ENCODE measurements around the gene CYB5D1.

Gene CYB5D1

DNA sequence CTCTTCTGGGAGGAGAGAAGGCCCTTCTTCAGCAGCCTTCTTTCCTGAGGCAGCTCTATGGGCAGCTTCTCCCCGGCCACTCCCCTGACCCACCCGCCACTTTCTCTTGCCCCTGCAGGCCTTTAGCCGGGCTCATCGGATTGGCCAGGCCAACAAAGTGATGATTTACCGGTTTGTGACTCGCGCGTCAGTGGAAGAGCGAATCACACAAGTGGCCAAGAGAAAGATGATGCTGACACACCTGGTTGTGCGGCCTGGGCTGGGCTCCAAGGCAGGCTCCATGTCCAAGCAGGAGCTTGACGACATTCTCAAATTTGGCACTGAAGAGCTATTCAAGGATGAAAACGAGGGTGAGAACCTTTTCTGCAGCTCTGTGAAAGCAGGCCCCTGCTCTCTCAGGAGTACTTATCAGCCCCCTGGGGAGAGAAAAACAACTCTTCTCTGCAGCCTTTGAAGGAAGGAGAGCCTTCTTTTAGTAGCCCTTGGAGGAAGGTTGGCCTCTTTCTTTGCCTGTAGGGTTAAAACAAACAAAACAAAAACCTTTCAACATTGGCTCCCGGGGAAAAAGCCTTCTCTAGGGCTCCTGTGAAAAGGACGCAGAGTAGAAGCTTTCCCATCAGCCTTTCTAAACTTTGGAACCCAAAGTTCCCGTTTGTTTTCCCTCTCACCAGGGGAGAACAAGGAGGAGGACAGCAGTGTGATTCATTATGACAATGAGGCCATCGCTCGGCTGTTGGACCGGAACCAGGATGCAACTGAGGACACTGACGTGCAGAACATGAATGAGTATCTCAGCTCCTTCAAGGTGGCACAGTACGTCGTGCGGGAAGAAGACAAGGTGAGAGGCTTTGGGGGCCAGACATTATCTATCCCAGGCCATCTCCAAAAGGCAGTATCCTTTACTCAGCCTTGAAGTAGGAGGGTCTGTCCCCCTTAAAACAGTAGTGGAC, 45.6 kb downstream of the CYB5D1 start:
- POLR2A ChIA-PET = no interaction called here
- TF ChIP-seq, protein P1, sequence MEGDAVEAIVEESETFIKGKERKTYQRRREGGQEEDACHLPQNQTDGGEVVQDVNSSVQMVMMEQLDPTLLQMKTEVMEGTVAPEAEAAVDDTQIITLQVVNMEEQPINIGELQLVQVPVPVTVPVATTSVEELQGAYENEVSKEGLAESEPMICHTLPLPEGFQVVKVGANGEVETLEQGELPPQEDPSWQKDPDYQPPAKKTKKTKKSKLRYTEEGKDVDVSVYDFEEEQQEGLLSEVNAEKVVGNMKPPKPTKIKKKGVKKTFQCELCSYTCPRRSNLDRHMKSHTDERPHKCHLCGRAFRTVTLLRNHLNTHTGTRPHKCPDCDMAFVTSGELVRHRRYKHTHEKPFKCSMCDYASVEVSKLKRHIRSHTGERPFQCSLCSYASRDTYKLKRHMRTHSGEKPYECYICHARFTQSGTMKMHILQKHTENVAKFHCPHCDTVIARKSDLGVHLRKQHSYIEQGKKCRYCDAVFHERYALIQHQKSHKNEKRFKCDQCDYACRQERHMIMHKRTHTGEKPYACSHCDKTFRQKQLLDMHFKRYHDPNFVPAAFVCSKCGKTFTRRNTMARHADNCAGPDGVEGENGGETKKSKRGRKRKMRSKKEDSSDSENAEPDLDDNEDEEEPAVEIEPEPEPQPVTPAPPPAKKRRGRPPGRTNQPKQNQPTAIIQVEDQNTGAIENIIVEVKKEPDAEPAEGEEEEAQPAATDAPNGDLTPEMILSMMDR (IDR thresholded peaks at IDR 0.05; ENCODE audit: insufficient read depth, low read length, missing control alignments) = no peak
- CTCF ChIA-PET = interaction anchor here (0.6 to 24.3 kb wide), 9 partner anchors 9 to 154 kb away, joined by 3 to 499 read pairs (median 3); partner anchors contain the start of gene RNF227
- H3K4me3 ChIP-seq (ENCODE audit: low read depth, low read length) = no peak overlapping the region
- DNase-seq (ENCODE audit: low read depth, low spot score) = no peak

- TF ChIP-seq, protein P1 (IDR thresholded peaks at IDR 0.05; ENCODE audit: insufficient read depth, low read length, missing control alignments) = no peak
- H3K4me3 ChIP-seq (ENCODE audit: low read depth, low read length) = no peak overlapping the region
- CTCF ChIA-PET = interaction anchor here (1.6 to 24.3 kb wide), 3 partner anchors 77 to 148 kb away, joined by 3 to 499 read pairs (median 51); no protein-coding TSS in a partner anchor
- POLR2A ChIA-PET = no interaction called here
- DNase-seq (ENCODE audit: low read depth, low spot score) = no peak
Measured at GRCh38 chr17:7909089-7909488, 51.3 kb downstream of the CYB5D1 start.

DNA sequence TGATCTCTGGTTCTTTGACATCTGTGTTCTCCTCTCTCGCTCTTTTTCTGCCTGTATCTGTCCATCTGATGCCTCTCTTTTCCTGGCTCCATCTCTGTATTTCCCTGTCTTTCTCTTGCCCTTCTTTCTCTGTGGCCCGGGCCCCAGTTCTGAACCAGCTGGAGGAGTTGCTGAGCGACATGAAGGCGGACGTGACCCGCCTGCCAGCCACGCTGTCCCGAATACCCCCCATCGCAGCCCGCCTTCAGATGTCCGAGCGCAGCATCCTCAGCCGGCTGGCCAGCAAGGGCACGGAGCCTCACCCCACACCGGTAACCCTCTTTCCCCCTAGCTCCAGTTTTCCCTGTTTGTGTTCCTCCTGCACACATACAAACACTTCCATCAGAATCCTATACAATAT, 52.5 kb downstream of the CYB5D1 start:
- DNase-seq (ENCODE audit: low read depth, low spot score) = no peak
- H3K4me3 ChIP-seq (ENCODE audit: low read depth, low read length) = no peak overlapping the region
- CTCF ChIA-PET = interaction anchor here (0.7 to 24.3 kb wide), 7 partner anchors 9 to 151 kb away, joined by 3 to 499 read pairs (median 9); no protein-coding TSS in a partner anchor
- TF ChIP-seq, protein P1 (IDR thresholded peaks at IDR 0.05; ENCODE audit: insufficient read depth, low read length, missing control alignments) = no peak
- POLR2A ChIA-PET = interaction anchor here (0.7 kb wide), 1 partner anchor 131 kb away, joined by 3 read pairs; no protein-coding TSS in a partner anchor

- no peak for DNase-seq (ENCODE audit: low read depth, low spot score)
- CTCF ChIA-PET = interaction anchor here (1.2 to 24.3 kb wide), 7 partner anchors 9 to 151 kb away, joined by 4 to 499 read pairs (median 9); no protein-coding TSS in a partner anchor
- no peak overlapping the region for H3K4me3 ChIP-seq (ENCODE audit: low read depth, low read length)
- POLR2A ChIA-PET = interaction anchor here (0.7 kb wide), 1 partner anchor 130 kb away, joined by 3 read pairs; no protein-coding TSS in a partner anchor
- TF ChIP-seq, protein P1 (IDR thresholded peaks at IDR 0.05; ENCODE audit: insufficient read depth, low read length, missing control alignments) = no peak
Measured at GRCh38 chr17:7910711-7911110, 52.9 kb downstream of the CYB5D1 start.

DNA sequence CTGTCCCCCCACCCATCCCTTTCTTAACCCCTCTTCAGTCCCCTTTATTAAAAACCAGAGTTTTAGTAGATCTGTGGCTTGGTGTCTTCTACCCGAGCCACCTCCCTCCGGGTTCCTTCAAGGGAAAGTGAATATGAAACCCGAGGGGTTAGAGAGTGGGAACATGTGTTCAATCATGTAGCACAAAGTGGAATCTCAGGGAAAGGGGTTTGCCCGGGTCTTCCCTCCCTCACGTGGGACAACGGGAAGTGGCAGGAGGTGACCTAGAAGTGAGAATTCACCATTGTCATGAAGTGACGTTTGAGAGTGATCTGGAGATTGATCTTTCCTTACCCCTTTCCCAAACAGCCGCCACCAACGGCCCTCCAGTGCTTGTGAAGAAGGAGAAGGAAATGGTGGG, 53.3 kb downstream of the CYB5D1 start:
- DNase-seq (ENCODE audit: low read depth, low spot score) = no peak
- no peak overlapping the region for H3K4me3 ChIP-seq (ENCODE audit: low read depth, low read length)
- CTCF ChIA-PET = interaction anchor here (0.6 to 24.3 kb wide), 14 partner anchors 8 to 150 kb away, joined by 3 to 499 read pairs (median 8); no protein-coding TSS in a partner anchor
- TF ChIP-seq, protein P1 (IDR thresholded peaks at IDR 0.05; ENCODE audit: insufficient read depth, low read length, missing control alignments) = no peak
- POLR2A ChIA-PET = interaction anchor here (1.0 kb wide), 1 partner anchor 10 kb away, joined by 3 read pairs; no protein-coding TSS in a partner anchor

All from AG04449 (cell line).